Hepatocyte (in vitro differentiated cells): Measurements from ENCODE around the gene ALDH1L1.

Source experiments
- CTCF ChIP-seq: fragments of 200-600 bp; sonication (generic); IDR thresholded peaks from 2 replicates; pipeline ENCODE4 v1.5.1; 2016; ENCODE audit warnings: antibody characterized with exemption, mild to moderate bottlenecking; ENCODE audit not compliant: poor library complexity
- EZH2 ChIP-seq: fragments of 200-600 bp; sonication (generic); IDR thresholded peaks from 2 replicates; pipeline ENCODE4 v1.6.1; 2016; ENCODE audit warnings: antibody characterized with exemption, mild to moderate bottlenecking, borderline replicate concordance
- EZH2phosphoT487 ChIP-seq: fragments of 200-600 bp; sonication (generic); IDR thresholded peaks from one replicate; pipeline ENCODE4 v1.6.1; 2018; ENCODE audit warnings: antibody characterized with exemption, mild to moderate bottlenecking, low read depth, moderate library complexity; ENCODE audit not compliant: unreplicated experiment, severe bottlenecking

GRCh38 chr3:126136428-126137220 is 43.8 kb downstream of the ALDH1L1 start:
- TF ChIP-seq CTCF (no peak), EZH2phosphoT487 (no peak), EZH2 (no peak)
